Calu3 (cell line): Measurements from ENCODE around the gene HIBCH. TPM values are rescaled to one million over a fixed set of nuclear protein-coding genes. Genes with fewer than 3 reads are reported as not detected.
A peak's percentile ranks its signal among the peaks of the same experiment; 100 is the strongest.

Experiments
- BruUV-seq: library from RNA; stranded (reverse); fragments of 400-500 nt; replicated peaks from 2 replicates; lab custom pipeline; 2021; lab: Mats Ljungman, UMichigan
- CTCF ChIA-PET: fragments of 300-600 bp; sonication (Branson Sonifier 250); formaldehyde crosslinking; loops from one replicate; lab custom pipeline; 2022; ENCODE audit warnings: antibody characterized with exemption; lab: Charles Lee
- DNase-seq: peaks from one replicate; pipeline ENCODE4 v3.0.0; 2022
- H3K27ac Mint-ChIP-seq: one replicate; pipeline ENCODE4 v1.8.0; 2022; ENCODE audit warnings: mixed read lengths; ENCODE audit not compliant: unreplicated experiment
- H3K27me3 Mint-ChIP-seq: one replicate; pipeline ENCODE4 v1.8.0; 2022; ENCODE audit warnings: mixed read lengths; ENCODE audit not compliant: unreplicated experiment
- H3K36me3 Mint-ChIP-seq: one replicate; pipeline ENCODE4 v1.8.0; 2022; ENCODE audit warnings: mild to moderate bottlenecking, moderate library complexity, mixed read lengths; ENCODE audit not compliant: insufficient read depth, unreplicated experiment
- H3K4me1 Mint-ChIP-seq: one replicate; pipeline ENCODE4 v1.8.0; 2022; ENCODE audit warnings: mild to moderate bottlenecking, low read depth, mixed read lengths; ENCODE audit not compliant: unreplicated experiment
- H3K4me3 Mint-ChIP-seq: one replicate; pipeline ENCODE4 v1.8.0; 2022; ENCODE audit warnings: mild to moderate bottlenecking, low read depth, moderate library complexity, mixed read lengths; ENCODE audit not compliant: unreplicated experiment
- H3K9me3 Mint-ChIP-seq: one replicate; pipeline ENCODE4 v1.8.0; 2022; ENCODE audit warnings: low read depth, mixed read lengths; ENCODE audit not compliant: unreplicated experiment
- CTCF ChIP-seq: fragments of 200-600 bp; IDR thresholded peaks from one replicate; pipeline ENCODE4 v1.8.0; 2022; ENCODE audit warnings: antibody characterized with exemption; ENCODE audit not compliant: unreplicated experiment
- intact Hi-C: fragments of 100-400 bp; cut with micrococcal nuclease; formaldehyde crosslinking; loops from one replicate; pipeline ENCODE4 v1.10.0; 2022; ENCODE audit not compliant: unreplicated experiment
- total RNA-seq: library from RNA; stranded (reverse); gene quantifications from 2 replicates; pipeline ENCODE4 v1.2.3, GENCODE V29; 2022

The HIBCH gene
- total RNA-seq, 1 experiment from 2014 or later: 44.6 TPM

GRCh38 chr2:190181123-190181669, 138.4 kb downstream of the HIBCH start:
- CTCF ChIA-PET: interaction anchor here (0.5 to 1.6 kb wide), 2 partner anchors 16 to 64 kb away, joined by 4 to 5 read pairs; no protein-coding TSS in a partner anchor
- DNase-seq: no peak
- no peak for TF ChIP-seq CTCF
- no peaks in the 10 kb centered on the region for H3K27me3 Mint-ChIP-seq
- no TSS peak for BruUV-seq
- H3K4me1 Mint-ChIP-seq: peaks cover 15% of the 10 kb centered on the region
- H3K4me3 Mint-ChIP-seq: peak overlapping the region; percentile 68
- intact Hi-C loops: loop anchor here (1.0 kb wide), 1 partner anchor 92 kb away; no protein-coding TSS in a partner anchor
- H3K27ac Mint-ChIP-seq: no peak overlapping the region
- no peaks in the 10 kb centered on the region for H3K9me3 Mint-ChIP-seq
- H3K36me3 Mint-ChIP-seq: peaks cover 14% of the 10 kb centered on the region

GRCh38 chr2:190180313-190181122, 139.1 kb downstream of the HIBCH start:
- peak overlapping the region; percentile 68 for H3K27ac Mint-ChIP-seq
- peak overlapping the region; percentile 68 for H3K4me3 Mint-ChIP-seq

GRCh38 chr2:190179754-190180312, 139.8 kb downstream of the HIBCH start:
- TF ChIP-seq CTCF: no peak
- peaks cover 11% of the 10 kb centered on the region for H3K36me3 Mint-ChIP-seq
- H3K9me3 Mint-ChIP-seq: no peaks in the 10 kb centered on the region
- peaks cover 15% of the 10 kb centered on the region for H3K4me1 Mint-ChIP-seq
- BruUV-seq: no TSS peak
- no peaks in the 10 kb centered on the region for H3K27me3 Mint-ChIP-seq
- intact Hi-C loops: no loop called here
- peak overlapping the region; percentile 68 for H3K4me3 Mint-ChIP-seq
- no peak for DNase-seq
- CTCF ChIA-PET: interaction anchor here (0.9 to 1.4 kb wide), 3 partner anchors 58 to 91 kb away, joined by 3 to 8 read pairs (median 4); no protein-coding TSS in a partner anchor
- H3K27ac Mint-ChIP-seq: peak overlapping the region; percentile 68

More at GRCh38 chr2:190180313-190181122, 139.1 kb downstream of the HIBCH start:
- Mint-ChIP-seq H3K27me3 (no peaks in the 10 kb centered on the region), H3K9me3 (no peaks in the 10 kb centered on the region), H3K36me3 (peaks cover 11% of the 10 kb centered on the region), H3K4me1 (peaks cover 15% of the 10 kb centered on the region)
- DNase-seq: peak; percentile 79
- TF ChIP-seq CTCF: peak; percentile 82
- CTCF ChIA-PET: interaction anchor here (0.9 to 1.6 kb wide), 4 partner anchors 15 to 91 kb away, joined by 3 to 8 read pairs (median 4); no protein-coding TSS in a partner anchor
- no TSS peak for BruUV-seq
- intact Hi-C loops: loop anchor here (1.0 kb wide), 1 partner anchor 91 kb away; no protein-coding TSS in a partner anchor

GRCh38 chr2:190178066-190178722, 141.4 kb downstream of the HIBCH start:
- Mint-ChIP-seq H3K27ac (no peak overlapping the region), H3K4me3 (no peak overlapping the region), H3K9me3 (peaks cover 9% of the 10 kb centered on the region), H3K27me3 (no peaks in the 10 kb centered on the region), H3K4me1 (peaks cover 15% of the 10 kb centered on the region), H3K36me3 (peaks cover 11% of the 10 kb centered on the region)
- BruUV-seq: no TSS peak
- CTCF ChIA-PET: no interaction called here
- TF ChIP-seq CTCF: no peak
- intact Hi-C loops: no loop called here
- DNase-seq: no peak
